GM23338 (cell line): Measurements from ENCODE around the gene EPS8. TPM values are rescaled to one million over a fixed set of nuclear protein-coding genes. Genes with fewer than 3 reads are reported as not detected.
A peak's percentile ranks its signal among the peaks of the same experiment; 100 is the strongest.

Source experiments
- ATAC-seq: fragments of 200-7000 bp; cut with Tn5 transposase; 3 replicates; pipeline ENCODE4 v1.9.1; 2020
- DNase-seq: peaks from one replicate; pipeline ENCODE4 v3.0.0-alpha.2; 2015; ENCODE audit warnings: low spot score
- H2AFZ ChIP-seq: fragments of 200-600 bp; sonication (generic); 2 replicates; pipeline ENCODE4 v1.8.0; 2016; ENCODE audit warnings: antibody characterized with exemption, mild to moderate bottlenecking, moderate library complexity
- H3F3A ChIP-seq: fragments of 200-600 bp; sonication (generic); replicated peaks from 2 replicates; pipeline ENCODE4 v1.8.0; 2017; ENCODE audit warnings: antibody characterized with exemption, mixed run types, low read depth
- H3K27ac ChIP-seq: fragments of 200-600 bp; sonication (generic); 2 replicates; pipeline ENCODE4 v1.6.1; 2016; ENCODE audit warnings: low read depth
- H3K27me3 ChIP-seq: fragments of 200-600 bp; sonication (generic); 2 replicates; pipeline ENCODE4 v1.8.0; 2016; ENCODE audit warnings: mild to moderate bottlenecking, mixed run types, moderate library complexity; ENCODE audit not compliant: insufficient read depth
- H3K36me3 ChIP-seq: fragments of 200-600 bp; sonication (generic); 2 replicates; pipeline ENCODE4 v1.8.0; 2016; ENCODE audit warnings: mild to moderate bottlenecking; ENCODE audit not compliant: insufficient read depth
- H3K4me1 ChIP-seq: fragments of 200-600 bp; sonication (generic); 2 replicates; pipeline ENCODE4 v1.8.0; 2016; ENCODE audit warnings: mild to moderate bottlenecking, moderate library complexity; ENCODE audit not compliant: insufficient read depth
- H3K4me2 ChIP-seq: fragments of 200-600 bp; sonication (generic); 2 replicates; pipeline ENCODE4 v1.7.1; 2017; ENCODE audit warnings: mixed run types
- H3K4me3 ChIP-seq: fragments of 200-600 bp; sonication (generic); 2 replicates; pipeline ENCODE4 v1.6.1; 2016; ENCODE audit warnings: mixed run types
- H3K79me2 ChIP-seq: fragments of 200-600 bp; sonication (generic); replicated peaks from 2 replicates; pipeline ENCODE4 v1.8.0; 2017; ENCODE audit warnings: mild to moderate bottlenecking; ENCODE audit not compliant: insufficient read depth
- H3K9me2 ChIP-seq: fragments of 200-600 bp; sonication (generic); 2 replicates; pipeline ENCODE4 v1.8.0; 2017; ENCODE audit not compliant: insufficient read depth
- H4K20me1 ChIP-seq: fragments of 200-600 bp; sonication (generic); replicated peaks from 2 replicates; pipeline ENCODE4 v1.8.0; 2017; ENCODE audit warnings: mild to moderate bottlenecking; ENCODE audit not compliant: insufficient read depth
- H3K27ac Mint-ChIP-seq: 2 replicates; pipeline ENCODE4 v1.8.0; 2020; ENCODE audit warnings: inconsistent platforms, mild to moderate bottlenecking, moderate library complexity, mixed read lengths
- H3K27me3 Mint-ChIP-seq: 3 replicates; pipeline ENCODE4 v1.8.0; 2022; ENCODE audit warnings: low read depth, mild to moderate bottlenecking, moderate library complexity, mixed read lengths, inconsistent platforms; ENCODE audit not compliant: insufficient read depth, poor library complexity
- H3K36me3 Mint-ChIP-seq: 3 replicates; pipeline ENCODE4 v1.8.0; 2021; ENCODE audit warnings: low read depth, mild to moderate bottlenecking, inconsistent platforms, moderate library complexity, mixed read lengths
- H3K4me1 Mint-ChIP-seq: 3 replicates; pipeline ENCODE4 v1.8.0; 2020; ENCODE audit warnings: mild to moderate bottlenecking, inconsistent platforms, mixed read lengths
- H3K4me3 Mint-ChIP-seq: 3 replicates; pipeline ENCODE4 v1.8.0; 2021; ENCODE audit warnings: moderate library complexity, mild to moderate bottlenecking, inconsistent platforms, mixed read lengths
- H3K9me3 Mint-ChIP-seq: 3 replicates; pipeline ENCODE4 v1.8.0; 2020; ENCODE audit warnings: moderate library complexity, mild to moderate bottlenecking, inconsistent platforms, mixed read lengths
- CREB1 ChIP-seq: fragments of 250-450 bp; sonication (Bioruptor Pico); IDR thresholded peaks from 2 replicates; pipeline ENCODE4 v1.5.0; 2020; ENCODE audit warnings: low read depth, mild to moderate bottlenecking, moderate library complexity
- CTCF ChIP-seq, 2 experiments: fragments of 200-600 bp in 1 of 2; sonication (generic) in 1 of 2; conservative IDR thresholded peaks; 2 replicates each; pipeline versions ENCODE4 v1.5.1 to v1.6.1; 2016 to 2017; ENCODE audit warnings: antibody characterized with exemption in 2 of 2, low read depth in 2 of 2, mild to moderate bottlenecking in 2 of 2, moderate library complexity in 1 of 2
- ETS1 ChIP-seq: IDR thresholded peaks from 2 replicates; pipeline ENCODE4 v1.6.1; 2016; ENCODE audit warnings: antibody characterized with exemption
- EZH2 ChIP-seq: fragments of 200-600 bp; sonication (generic); IDR thresholded peaks from one replicate; pipeline ENCODE4 v1.8.0; 2017; ENCODE audit warnings: antibody characterized with exemption, mild to moderate bottlenecking, low read depth; ENCODE audit not compliant: unreplicated experiment
- EZH2phosphoT487 ChIP-seq: fragments of 200-600 bp; sonication (generic); IDR thresholded peaks from one replicate; pipeline ENCODE4 v1.8.1; 2018; ENCODE audit warnings: antibody characterized with exemption; ENCODE audit not compliant: unreplicated experiment
- JUNB ChIP-seq: IDR thresholded peaks from one replicate; pipeline ENCODE4 v1.6.1; 2016; ENCODE audit warnings: antibody characterized with exemption; ENCODE audit not compliant: unreplicated experiment
- NANOG ChIP-seq: IDR thresholded peaks from 2 replicates; pipeline ENCODE4 v1.6.1; 2016; ENCODE audit warnings: antibody characterized with exemption, borderline replicate concordance
- POLR2AphosphoS5 ChIP-seq: IDR thresholded peaks from 2 replicates; pipeline ENCODE4 v1.6.1; 2016; ENCODE audit warnings: antibody characterized with exemption, low read depth
- REST ChIP-seq: IDR thresholded peaks from one replicate; pipeline ENCODE4 v1.6.1; 2018; ENCODE audit warnings: antibody characterized with exemption; ENCODE audit not compliant: unreplicated experiment
- STAT1 ChIP-seq: IDR thresholded peaks from one replicate; pipeline ENCODE4 v1.6.1; 2016; ENCODE audit warnings: antibody characterized with exemption; ENCODE audit not compliant: unreplicated experiment
- ZNF114 ChIP-seq: fragments of 250-450 bp; sonication (Bioruptor Pico); IDR thresholded peaks from 2 replicates; pipeline ENCODE4 v1.5.0; 2020; ENCODE audit warnings: mild to moderate bottlenecking, moderate library complexity
- ZNF331 ChIP-seq: fragments of 250-450 bp; sonication (Bioruptor Pico); IDR thresholded peaks from 2 replicates; pipeline ENCODE4 v1.5.0; 2020; ENCODE audit warnings: low read depth, mild to moderate bottlenecking, moderate library complexity
- polyA plus RNA-seq: library from polyadenylated mRNA; unstranded; fragments of >200 nt; fragmentation: Nextera tagmentation; extraction: Ambion mirVana; gene quantifications from 2 replicates; pipeline ENCODE4 v1.2.1, GENCODE V29; 2016
- total RNA-seq: library from RNA; depleted of rRNA; stranded (reverse); fragments of >200 nt; shearing (Covaris generic); gene quantifications from 2 replicates; pipeline ENCODE4 v1.2.3, GENCODE V29; 2014

The EPS8 gene
- total and polyA plus RNA-seq, 2 experiments from 2014 or later: 3.5 to 5.4 TPM

- TF ChIP-seq REST (no peak), CTCF (conservative IDR thresholded peaks at IDR 0.05; ENCODE audit: low read depth in 2 of 2) (no peak), EZH2phosphoT487 (no peak), ZNF331 (no peak), STAT1 (no peak)
These were observed 56.7 kb downstream of the EPS8 start (continued) for GRCh38 chr12:15732341-15733061.

- Histone ChIP-seq H3K36me3 (no peaks in the 10 kb centered on the region), H3K9me2 (no peaks in the 10 kb centered on the region), H3K79me2 (no peaks in the 10 kb centered on the region), H2AFZ (no peak overlapping the region), H3K4me1 (no peaks in the 10 kb centered on the region), H4K20me1 (no peaks in the 10 kb centered on the region), H3K27me3 (no peaks in the 10 kb centered on the region), H3K27ac (no peak overlapping the region), H3K4me2 (no peak overlapping the region), H3F3A (no peaks in the 10 kb centered on the region), H3K4me3 (no peak overlapping the region)
- no peak for DNase-seq
- no peak for ATAC-seq
- H3K27ac Mint-ChIP-seq: no peak overlapping the region
- no peaks in the 10 kb centered on the region for H3K4me1 Mint-ChIP-seq
- H3K4me3 Mint-ChIP-seq: no peak overlapping the region
- no peaks in the 10 kb centered on the region for H3K27me3 Mint-ChIP-seq
- H3K36me3 Mint-ChIP-seq: no peaks in the 10 kb centered on the region
- no peaks in the 10 kb centered on the region for H3K9me3 Mint-ChIP-seq
- no peak for TF ChIP-seq EZH2
- TF ChIP-seq POLR2AphosphoS5: no peak
These were observed 57.2 kb downstream of the EPS8 start for GRCh38 chr12:15731940-15732339.

- Histone ChIP-seq H3K79me2 (no peaks in the 10 kb centered on the region), H2AFZ (no peak overlapping the region), H4K20me1 (no peaks in the 10 kb centered on the region), H3K36me3 (no peaks in the 10 kb centered on the region), H3K9me2 (no peaks in the 10 kb centered on the region), H3K4me1 (no peaks in the 10 kb centered on the region), H3K27ac (no peak overlapping the region), H3K4me3 (no peak overlapping the region), H3K4me2 (no peak overlapping the region), H3K27me3 (no peaks in the 10 kb centered on the region), H3F3A (no peaks in the 10 kb centered on the region)
- Mint-ChIP-seq H3K4me1 (no peaks in the 10 kb centered on the region), H3K36me3 (no peaks in the 10 kb centered on the region), H3K9me3 (no peaks in the 10 kb centered on the region), H3K4me3 (no peak overlapping the region), H3K27ac (0 out of 2 replicates have a peak overlapping the region, but pooled peaks have one; percentile 18), H3K27me3 (no peaks in the 10 kb centered on the region)
- DNase-seq: no peak
- ATAC-seq: no peak
- no peak for TF ChIP-seq ZNF331
- no peak for TF ChIP-seq REST
- no peak for TF ChIP-seq STAT1
- no peak for TF ChIP-seq EZH2
- TF ChIP-seq ETS1: no peak
- no peak for TF ChIP-seq ZNF114 (CRISPR knock-in tag)
- no peak for TF ChIP-seq CREB1 (CRISPR knock-in tag)
- TF ChIP-seq JUNB: no peak
- TF ChIP-seq POLR2AphosphoS5: no peak
- no peak for TF ChIP-seq NANOG
These were observed 60.1 kb downstream of the EPS8 start for GRCh38 chr12:15729097-15729496.
